Measurements from ENCODE around the gene OR4F15. TPM values are rescaled to one million over a fixed set of nuclear protein-coding genes. Genes with fewer than 3 reads are reported as not detected.

Gene OR4F15
- total and polyA plus RNA-seq, 2 of the 13 experiments (the other 11 are each of a cell fraction or from before 2014, with no cell fraction given): not detected

DNA sequence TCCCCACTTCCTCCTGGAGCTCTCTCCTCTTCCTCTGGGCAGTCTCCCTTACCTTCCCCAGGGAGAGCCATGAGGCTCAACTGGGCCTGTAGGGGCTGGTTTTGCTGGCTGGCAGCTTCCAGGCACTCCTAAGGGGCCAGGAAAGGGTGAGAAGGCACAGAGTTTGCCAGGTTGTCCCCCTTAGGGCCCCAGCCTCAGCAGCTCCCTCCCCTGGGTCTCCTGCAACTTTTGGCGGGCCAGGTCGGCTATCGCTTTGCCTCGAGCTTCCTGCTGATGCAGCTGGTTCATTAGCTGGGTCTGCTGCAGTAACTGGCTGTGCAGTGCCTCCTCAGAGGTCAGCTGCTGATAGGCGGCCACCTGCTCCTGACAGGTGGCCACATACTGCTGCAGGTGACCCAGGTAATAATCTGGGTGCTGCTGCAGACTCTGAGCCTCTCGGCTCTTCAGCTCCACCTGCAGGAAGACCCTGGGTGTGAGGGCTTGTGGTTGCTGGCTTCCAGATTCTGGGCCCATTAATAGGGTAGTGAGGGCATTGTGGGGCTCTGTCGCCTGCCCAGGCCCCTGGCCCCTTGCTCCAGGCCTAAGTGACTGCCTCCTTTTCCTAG is 38.4 kb upstream of the OR4F15 start:
- TF ChIP-seq REXO4 (CRISPR knock-in tag; IDR thresholded peaks at IDR 0.05; ENCODE audit: borderline replicate concordance) (no peak), RNF2 (conservative IDR thresholded peaks at IDR 0.05; ENCODE audit: low read depth) (no peak), SMC3 (IDR thresholded peaks at IDR 0.05; ENCODE audit: low read length) (0 out of 2 replicates have a peak, but pooled peaks have one; percentile 4), SALL1 (CRISPR knock-in tag; IDR thresholded peaks at IDR 0.05) (0 out of 2 replicates have a peak, but pooled peaks have one; percentile 14), KLF16 (CRISPR knock-in tag; IDR thresholded peaks at IDR 0.05) (no peak), STAG1 (CRISPR knock-in tag; IDR thresholded peaks at IDR 0.05) (peak; percentile 40)
- TF ChIP-seq, protein P1, sequence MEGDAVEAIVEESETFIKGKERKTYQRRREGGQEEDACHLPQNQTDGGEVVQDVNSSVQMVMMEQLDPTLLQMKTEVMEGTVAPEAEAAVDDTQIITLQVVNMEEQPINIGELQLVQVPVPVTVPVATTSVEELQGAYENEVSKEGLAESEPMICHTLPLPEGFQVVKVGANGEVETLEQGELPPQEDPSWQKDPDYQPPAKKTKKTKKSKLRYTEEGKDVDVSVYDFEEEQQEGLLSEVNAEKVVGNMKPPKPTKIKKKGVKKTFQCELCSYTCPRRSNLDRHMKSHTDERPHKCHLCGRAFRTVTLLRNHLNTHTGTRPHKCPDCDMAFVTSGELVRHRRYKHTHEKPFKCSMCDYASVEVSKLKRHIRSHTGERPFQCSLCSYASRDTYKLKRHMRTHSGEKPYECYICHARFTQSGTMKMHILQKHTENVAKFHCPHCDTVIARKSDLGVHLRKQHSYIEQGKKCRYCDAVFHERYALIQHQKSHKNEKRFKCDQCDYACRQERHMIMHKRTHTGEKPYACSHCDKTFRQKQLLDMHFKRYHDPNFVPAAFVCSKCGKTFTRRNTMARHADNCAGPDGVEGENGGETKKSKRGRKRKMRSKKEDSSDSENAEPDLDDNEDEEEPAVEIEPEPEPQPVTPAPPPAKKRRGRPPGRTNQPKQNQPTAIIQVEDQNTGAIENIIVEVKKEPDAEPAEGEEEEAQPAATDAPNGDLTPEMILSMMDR (CRISPR knock-in tag; IDR thresholded peaks at IDR 0.05): peak; percentile 61
- no peaks in the 10 kb centered on the region for H4K20me1 ChIP-seq (ENCODE audit: insufficient read depth, low read length)
- ATAC-seq (no peak), FAIRE-seq (no peak), DNase-seq (ENCODE audit: low spot score) (peak; percentile 9)
- no peaks in the 10 kb centered on the region for H3K9me3 ChIP-seq (ENCODE audit: low read length)
- ChIA-PET CTCF (ENCODE audit: low intra/inter-chr PET ratio, low total read pairs) (no interaction called here), POLR2A (no interaction called here)
- intact Hi-C loops (cut with micrococcal nuclease; ENCODE audit: unreplicated experiment): no loop called here
- in situ Hi-C loops (cut with HindIII; ENCODE audit: extremely low pct_ligation_motif_present, low pct_unique_long_range_greater_than_20kb): no loop called here
- no peak overlapping the region for H3K9ac ChIP-seq (ENCODE audit: insufficient read depth, low read depth, low read length)
- H3K79me2 ChIP-seq (ENCODE audit: insufficient read depth, low read length): no peaks in the 10 kb centered on the region
- H3K27ac ChIP-seq (ENCODE audit: extremely low read length, insufficient read depth, low read length): no peak overlapping the region
- H3K4me1 ChIP-seq (ENCODE audit: insufficient read depth, low read length): no peaks in the 10 kb centered on the region
- H3K4me2 ChIP-seq (ENCODE audit: low read depth, low read length): no peak overlapping the region
- peaks cover 2 to 47% of the 10 kb centered on the region in 2 experiments; a peak in 2 of 5 replicates for H3K27me3 ChIP-seq (ENCODE audit: control insufficient read depth in 1 of 2, insufficient read depth in 2 of 2, low read length in 2 of 2)
- no peaks in the 10 kb centered on the region for H3K36me3 ChIP-seq (replicated peaks in 1 of 2; ENCODE audit: control insufficient read depth in 1 of 2, insufficient read depth in 2 of 2, low read length in 2 of 2)
- H2AFZ ChIP-seq (ENCODE audit: low read length): no peak overlapping the region
- WGBS (ENCODE audit: low lambda C conversion rate): 11% methylated on average over 5 of the region's 7 CpGs
- BruUV-seq (replicated peaks): no TSS peak
- H3K4me3 ChIP-seq (replicated peaks in 1 of 3; ENCODE audit: insufficient read depth in 1 of 3, low read depth in 2 of 3, low read length in 3 of 3): no peak overlapping the region

DNA sequence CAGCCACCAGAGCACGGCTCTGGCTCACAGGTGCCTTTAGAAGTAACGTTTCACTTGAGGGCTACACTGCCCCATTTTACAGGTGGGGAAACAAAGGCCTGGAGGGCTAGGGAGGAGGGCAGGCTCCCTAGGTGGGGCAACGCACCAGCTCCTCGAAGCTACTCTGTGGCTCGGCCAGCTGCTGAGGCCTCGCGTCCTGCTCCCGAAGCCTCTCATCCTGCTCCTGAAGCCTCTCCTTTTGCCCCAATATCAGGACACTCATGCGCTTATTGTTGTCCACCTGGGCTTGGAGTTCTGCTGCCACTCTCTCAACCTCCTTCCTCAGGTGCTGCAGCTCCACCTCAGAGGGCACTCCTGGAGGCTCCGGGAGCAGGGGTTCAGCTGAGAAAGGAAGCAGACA is 36.9 kb upstream of the OR4F15 start:
- Histone ChIP-seq H3K4me1 (ENCODE audit: insufficient read depth, low read length) (no peaks in the 10 kb centered on the region), H4K20me1 (ENCODE audit: insufficient read depth, low read length) (no peaks in the 10 kb centered on the region), H3K27me3 (ENCODE audit: control insufficient read depth in 1 of 2, insufficient read depth in 2 of 2, low read length in 2 of 2) (peaks cover 2 to 47% of the 10 kb centered on the region in 2 experiments; a peak in 2 of 5 replicates), H3K4me2 (ENCODE audit: low read depth, low read length) (no peak overlapping the region), H3K79me2 (ENCODE audit: insufficient read depth, low read length) (no peaks in the 10 kb centered on the region), H3K9ac (ENCODE audit: insufficient read depth, low read depth, low read length) (no peak overlapping the region), H3K4me3 (replicated peaks in 1 of 3; ENCODE audit: insufficient read depth in 1 of 3, low read depth in 2 of 3, low read length in 3 of 3) (no peak overlapping the region), H3K27ac (ENCODE audit: extremely low read length, insufficient read depth, low read length) (no peak overlapping the region), H3K9me3 (ENCODE audit: low read length) (no peaks in the 10 kb centered on the region), H3K36me3 (replicated peaks in 1 of 2; ENCODE audit: control insufficient read depth in 1 of 2, insufficient read depth in 2 of 2, low read length in 2 of 2) (no peaks in the 10 kb centered on the region), H2AFZ (ENCODE audit: low read length) (no peak overlapping the region)
- ATAC-seq (no peak), DNase-seq (ENCODE audit: low spot score) (no peak), FAIRE-seq (no peak)
- POLR2A ChIA-PET: no interaction called here
- no TSS peak for BruUV-seq (replicated peaks)
- intact Hi-C loops (cut with micrococcal nuclease; ENCODE audit: unreplicated experiment): no loop called here
- CTCF ChIA-PET (ENCODE audit: low intra/inter-chr PET ratio, low total read pairs): no interaction called here
- in situ Hi-C loops (cut with HindIII; ENCODE audit: extremely low pct_ligation_motif_present, low pct_unique_long_range_greater_than_20kb): no loop called here
- TF ChIP-seq ZNF460 (CRISPR knock-in tag; IDR thresholded peaks at IDR 0.05; ENCODE audit: borderline replicate concordance) (no peak), ZBTB37 (CRISPR knock-in tag; IDR thresholded peaks at IDR 0.05) (no peak), ZNF3 (CRISPR knock-in tag; IDR thresholded peaks at IDR 0.05) (no peak), FOXK2 (IDR thresholded peaks at IDR 0.05) (no peak), GATAD2A (CRISPR knock-in tag; IDR thresholded peaks at IDR 0.05) (no peak), MXI1 (IDR thresholded peaks at IDR 0.05; ENCODE audit: borderline replicate concordance, low read depth, low read length) (no peak), KDM1A (CRISPR knock-in tag; IDR thresholded peaks at IDR 0.05) (no peak)
- TF ChIP-seq, protein P2, sequence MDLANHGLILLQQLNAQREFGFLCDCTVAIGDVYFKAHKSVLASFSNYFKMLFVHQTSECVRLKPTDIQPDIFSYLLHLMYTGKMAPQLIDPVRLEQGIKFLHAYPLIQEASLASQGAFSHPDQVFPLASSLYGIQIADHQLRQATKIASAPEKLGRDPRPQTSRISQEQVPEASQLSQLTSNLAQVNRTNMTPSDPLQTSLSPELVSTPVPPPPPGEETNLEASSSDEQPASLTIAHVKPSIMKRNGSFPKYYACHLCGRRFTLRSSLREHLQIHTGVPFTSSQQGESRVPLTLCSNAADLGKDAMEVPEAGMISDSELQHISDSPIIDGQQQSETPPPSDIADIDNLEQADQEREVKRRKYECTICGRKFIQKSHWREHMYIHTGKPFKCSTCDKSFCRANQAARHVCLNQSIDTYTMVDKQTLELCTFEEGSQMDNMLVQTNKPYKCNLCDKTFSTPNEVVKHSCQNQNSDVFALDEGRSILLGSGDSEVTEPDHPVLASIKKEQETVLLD (CRISPR knock-in tag; IDR thresholded peaks at IDR 0.05; ENCODE audit: low read depth): no peak
- 58% methylated on average over 7 of the region's 10 CpGs for WGBS (ENCODE audit: low lambda C conversion rate)

Measured in HepG2 (cell line).